ENCODE results near the gene MXRA8. TPM values are rescaled to one million over a fixed set of nuclear protein-coding genes. Genes with fewer than 3 reads are reported as not detected.

The MXRA8 gene
- total RNA-seq, 1 experiment from 2014 or later: 9.6 TPM

DNA sequence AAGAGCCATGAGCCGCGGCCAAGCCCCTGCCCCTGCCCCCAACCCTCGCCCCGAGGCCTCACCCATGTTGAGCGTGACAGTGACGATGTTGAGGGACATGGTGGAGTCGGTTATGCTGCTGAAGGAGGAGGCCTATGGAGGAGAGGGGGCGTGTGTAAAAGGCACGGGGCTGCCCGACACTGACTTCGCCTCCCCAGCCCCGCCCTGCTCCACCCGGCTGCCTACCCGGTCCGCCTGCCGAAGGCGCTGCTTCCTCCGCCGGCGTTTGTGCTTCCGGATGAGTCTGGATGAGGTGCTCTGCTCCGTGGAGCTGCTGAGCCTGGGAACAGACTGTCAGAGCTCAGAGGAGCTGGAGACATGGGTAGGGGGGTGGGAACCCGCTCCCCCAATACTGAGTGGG lies 18.2 kb downstream of the MXRA8 start:
- Histone ChIP-seq H4K91ac (ENCODE audit: insufficient read length, low read depth, low read length) (no peak overlapping the region), H4K5ac (ENCODE audit: insufficient read length, low read depth, low read length) (no peak overlapping the region), H3K23ac (ENCODE audit: insufficient read length, low read depth, low read length) (no peak overlapping the region), H3K14ac (ENCODE audit: insufficient read depth, low read length) (no peak overlapping the region), H3K4me1 (ENCODE audit: insufficient read depth, low read length) (no peaks in the 10 kb centered on the region), H3K56ac (ENCODE audit: insufficient read length, low read depth, low read length) (no peak overlapping the region), H2AK5ac (ENCODE audit: insufficient read length, low read length) (no peak overlapping the region), H3K27me3 (ENCODE audit: insufficient read depth, low read length) (no peaks in the 10 kb centered on the region), H2BK120ac (ENCODE audit: low read depth, low read length, poor library complexity, severe bottlenecking) (no peak overlapping the region), H3K9me3 (ENCODE audit: control insufficient read depth, low read depth, low read length) (no peaks in the 10 kb centered on the region), H3K9ac (ENCODE audit: extremely low read depth, insufficient read length, low read length) (no peak overlapping the region), H4K8ac (replicated peaks; ENCODE audit: insufficient read length, low read depth, low read length) (no peak overlapping the region), H3K4ac (ENCODE audit: low read depth, low read length) (no peak overlapping the region), H4K20me1 (ENCODE audit: control insufficient read depth, insufficient read depth, insufficient read length) (no peaks in the 10 kb centered on the region), H3T11ph (ENCODE audit: low read length) (no peak overlapping the region), H3K18ac (ENCODE audit: insufficient read length, low read depth, low read length) (no peak overlapping the region), H2BK20ac (ENCODE audit: low read depth, low read length, poor library complexity, severe bottlenecking) (no peak overlapping the region), H3K79me1 (ENCODE audit: insufficient read depth, low read depth, low read length, poor library complexity, severe bottlenecking) (peaks cover 2% of the 10 kb centered on the region), H3K4me2 (ENCODE audit: insufficient read depth, insufficient read length, low read length) (no peak overlapping the region), H2AFZ (ENCODE audit: low read length) (no peak overlapping the region), H3K79me2 (ENCODE audit: insufficient read depth, low read length) (no peaks in the 10 kb centered on the region; the same call in 1 of the 2 replicates), H2BK15ac (ENCODE audit: low read depth, low read length) (no peak overlapping the region), H2BK5ac (ENCODE audit: insufficient read length, low read length) (no peak overlapping the region), H3K23me2 (ENCODE audit: insufficient read length, low read depth, low read length, poor library complexity, severe bottlenecking) (no peaks in the 10 kb centered on the region), H3K27ac (ENCODE audit: insufficient read length, low read depth, low read length) (no peak overlapping the region), H2BK12ac (ENCODE audit: insufficient read length, low read depth, low read length) (no peak overlapping the region)
- no CpG with 5 or more reads among the region's 23 CpGs for WGBS (ENCODE audit: extremely low coverage, insufficient read length, low lambda C conversion rate)
- Mint-ChIP-seq H3K27ac (peak overlapping the region in 1 of 3 experiments; percentile 59; a peak in 1 of 7 replicates), H3K4me1 (no peaks in the 10 kb centered on the region), H3K27me3 (ENCODE audit: low read depth) (no peaks in the 10 kb centered on the region), H3K36me3 (ENCODE audit: insufficient read depth in 1 of 3, low read depth in 3 of 3) (peaks cover 21 to 36% (median 31%) of the 10 kb centered on the region in 3 experiments), H3K4me3 (no peak overlapping the region), H3K9me3 (peaks cover 0 to 8% of the 10 kb centered on the region in 2 experiments; a peak in 3 of 5 replicates)
- TF ChIP-seq, protein P1, sequence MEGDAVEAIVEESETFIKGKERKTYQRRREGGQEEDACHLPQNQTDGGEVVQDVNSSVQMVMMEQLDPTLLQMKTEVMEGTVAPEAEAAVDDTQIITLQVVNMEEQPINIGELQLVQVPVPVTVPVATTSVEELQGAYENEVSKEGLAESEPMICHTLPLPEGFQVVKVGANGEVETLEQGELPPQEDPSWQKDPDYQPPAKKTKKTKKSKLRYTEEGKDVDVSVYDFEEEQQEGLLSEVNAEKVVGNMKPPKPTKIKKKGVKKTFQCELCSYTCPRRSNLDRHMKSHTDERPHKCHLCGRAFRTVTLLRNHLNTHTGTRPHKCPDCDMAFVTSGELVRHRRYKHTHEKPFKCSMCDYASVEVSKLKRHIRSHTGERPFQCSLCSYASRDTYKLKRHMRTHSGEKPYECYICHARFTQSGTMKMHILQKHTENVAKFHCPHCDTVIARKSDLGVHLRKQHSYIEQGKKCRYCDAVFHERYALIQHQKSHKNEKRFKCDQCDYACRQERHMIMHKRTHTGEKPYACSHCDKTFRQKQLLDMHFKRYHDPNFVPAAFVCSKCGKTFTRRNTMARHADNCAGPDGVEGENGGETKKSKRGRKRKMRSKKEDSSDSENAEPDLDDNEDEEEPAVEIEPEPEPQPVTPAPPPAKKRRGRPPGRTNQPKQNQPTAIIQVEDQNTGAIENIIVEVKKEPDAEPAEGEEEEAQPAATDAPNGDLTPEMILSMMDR (conservative IDR thresholded peaks at IDR 0.05): no peak
- DNase-seq: no peak

All from H9 (cell line).